ENCODE measurements around the gene F2R.
"Not testable (repeated sequence)": the region's sequence is repeated elsewhere in the genome, so short reads cannot be mapped to it uniquely, and the experiment has no call there.

GRCh38 chr5:76741506-76741905 is 25.6 kb downstream of the F2R start:
- not testable (repeated sequence) for TF ChIP-seq POLR2AphosphoS5 (IDR thresholded peaks at IDR 0.05; ENCODE audit: low read depth); ETS1 (IDR thresholded peaks at IDR 0.05); EZH2 (IDR thresholded peaks at IDR 0.05; ENCODE audit: low read depth, unreplicated experiment); ZNF331 (CRISPR knock-in tag; IDR thresholded peaks at IDR 0.05; ENCODE audit: low read depth); EZH2phosphoT487 (IDR thresholded peaks at IDR 0.05; ENCODE audit: unreplicated experiment)
- TF ChIP-seq, protein P1, sequence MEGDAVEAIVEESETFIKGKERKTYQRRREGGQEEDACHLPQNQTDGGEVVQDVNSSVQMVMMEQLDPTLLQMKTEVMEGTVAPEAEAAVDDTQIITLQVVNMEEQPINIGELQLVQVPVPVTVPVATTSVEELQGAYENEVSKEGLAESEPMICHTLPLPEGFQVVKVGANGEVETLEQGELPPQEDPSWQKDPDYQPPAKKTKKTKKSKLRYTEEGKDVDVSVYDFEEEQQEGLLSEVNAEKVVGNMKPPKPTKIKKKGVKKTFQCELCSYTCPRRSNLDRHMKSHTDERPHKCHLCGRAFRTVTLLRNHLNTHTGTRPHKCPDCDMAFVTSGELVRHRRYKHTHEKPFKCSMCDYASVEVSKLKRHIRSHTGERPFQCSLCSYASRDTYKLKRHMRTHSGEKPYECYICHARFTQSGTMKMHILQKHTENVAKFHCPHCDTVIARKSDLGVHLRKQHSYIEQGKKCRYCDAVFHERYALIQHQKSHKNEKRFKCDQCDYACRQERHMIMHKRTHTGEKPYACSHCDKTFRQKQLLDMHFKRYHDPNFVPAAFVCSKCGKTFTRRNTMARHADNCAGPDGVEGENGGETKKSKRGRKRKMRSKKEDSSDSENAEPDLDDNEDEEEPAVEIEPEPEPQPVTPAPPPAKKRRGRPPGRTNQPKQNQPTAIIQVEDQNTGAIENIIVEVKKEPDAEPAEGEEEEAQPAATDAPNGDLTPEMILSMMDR (conservative IDR thresholded peaks at IDR 0.05; ENCODE audit: low read depth in 2 of 2): not testable (repeated sequence)
